GM21529 (cell line): ENCODE results near the gene TNFSF15.

Experiments
- ATAC-seq: cut with Tn5 transposase; IDR thresholded peaks from one replicate; pipeline ENCODE4 v1.9.1; 2021; ENCODE audit not compliant: unreplicated experiment

TNFSF15 gene

DNA sequence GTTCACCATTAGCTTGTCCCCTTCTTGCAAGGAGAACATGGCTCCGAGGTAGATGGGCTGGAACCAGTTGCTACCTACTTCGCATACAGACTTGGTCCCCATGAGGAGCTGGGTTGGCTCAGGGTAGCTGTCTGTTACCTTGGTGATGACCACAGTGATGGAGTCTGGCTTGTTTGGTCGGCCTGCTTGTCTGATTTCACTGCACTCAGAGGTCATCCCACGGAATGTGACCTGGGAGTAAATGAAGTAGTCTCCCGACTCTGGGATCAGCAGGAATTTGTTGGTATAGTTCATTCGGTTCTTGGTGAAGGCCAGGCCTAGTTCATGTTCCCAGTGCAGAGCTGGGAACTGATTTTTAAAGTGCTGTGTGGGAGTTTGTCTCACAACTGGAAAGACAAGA lies 15.3 kb downstream of the TNFSF15 start:
- ATAC-seq = no peak

DNA sequence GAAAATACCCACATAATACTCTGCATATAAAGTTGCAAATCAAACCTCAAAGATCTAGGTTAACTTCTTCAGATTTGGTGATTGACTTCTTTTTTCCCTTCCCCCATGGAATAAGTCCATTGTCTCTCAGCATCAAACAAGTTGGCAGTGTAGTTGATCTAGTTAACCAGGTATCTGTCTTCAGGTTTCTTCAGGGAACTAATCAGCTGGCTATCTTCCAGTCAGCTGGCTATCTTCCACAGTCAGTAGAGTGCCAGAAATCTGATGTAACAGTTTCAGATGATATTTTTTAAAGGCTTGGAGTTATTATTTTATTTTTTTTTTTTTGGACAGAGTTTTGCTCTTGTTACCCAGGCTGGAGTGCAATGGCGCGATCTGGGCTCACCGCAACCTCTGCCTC lies 16.8 kb downstream of the TNFSF15 start:
- no peak for ATAC-seq

DNA sequence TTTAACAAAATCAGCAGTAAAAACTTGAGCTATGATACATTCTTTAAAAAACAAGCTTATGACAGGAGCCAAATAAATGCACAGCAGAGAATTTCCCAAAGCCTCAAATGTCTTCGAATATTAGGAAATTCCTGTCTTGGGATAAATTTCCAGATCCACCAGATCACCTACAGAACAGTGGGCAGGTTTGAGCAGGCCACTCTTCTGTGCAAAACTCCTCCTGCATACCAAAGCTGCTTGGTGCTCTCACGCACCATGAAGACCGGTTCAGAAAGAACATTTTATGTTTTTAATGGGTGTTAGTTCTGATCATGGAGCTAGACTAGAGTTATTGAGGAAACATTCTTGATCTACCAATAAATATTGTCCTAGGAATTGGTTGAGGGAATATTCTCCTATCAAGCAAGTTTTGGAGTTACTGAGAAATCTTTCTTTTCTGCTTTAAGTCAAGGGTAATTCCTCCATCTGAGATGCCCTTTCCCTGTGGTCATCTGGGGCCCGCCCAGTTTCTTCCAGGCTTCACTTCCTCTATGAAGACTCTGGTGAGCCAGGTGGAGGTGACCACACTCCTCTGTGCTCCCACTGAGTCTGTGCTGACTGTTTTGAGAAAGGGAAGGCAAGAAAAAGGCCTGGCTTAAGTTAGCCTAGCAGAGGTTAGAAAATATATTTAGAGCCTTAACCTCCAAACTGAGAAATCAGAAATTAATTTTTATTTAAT lies 17.9 kb downstream of the TNFSF15 start:
- ATAC-seq = no peak

DNA sequence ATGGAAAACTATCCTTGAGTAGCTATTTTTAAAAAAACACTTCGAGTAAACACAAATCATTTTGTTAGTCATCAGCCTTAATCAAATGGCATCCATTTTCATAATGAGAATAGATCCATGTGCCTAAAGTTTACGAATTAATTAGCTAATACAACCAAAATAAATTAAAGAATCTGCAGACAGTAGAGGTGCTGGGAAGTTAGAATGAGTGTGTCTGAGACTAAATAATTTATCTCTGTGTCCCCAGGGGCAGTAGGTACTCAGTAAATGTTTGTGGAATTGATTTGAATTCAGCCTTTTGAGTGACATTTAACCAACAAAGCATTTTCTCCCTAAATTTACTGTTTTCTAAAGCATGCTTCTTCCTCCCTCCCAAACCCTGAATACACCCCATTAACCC lies 18.6 kb downstream of the TNFSF15 start:
- no peak for ATAC-seq

DNA sequence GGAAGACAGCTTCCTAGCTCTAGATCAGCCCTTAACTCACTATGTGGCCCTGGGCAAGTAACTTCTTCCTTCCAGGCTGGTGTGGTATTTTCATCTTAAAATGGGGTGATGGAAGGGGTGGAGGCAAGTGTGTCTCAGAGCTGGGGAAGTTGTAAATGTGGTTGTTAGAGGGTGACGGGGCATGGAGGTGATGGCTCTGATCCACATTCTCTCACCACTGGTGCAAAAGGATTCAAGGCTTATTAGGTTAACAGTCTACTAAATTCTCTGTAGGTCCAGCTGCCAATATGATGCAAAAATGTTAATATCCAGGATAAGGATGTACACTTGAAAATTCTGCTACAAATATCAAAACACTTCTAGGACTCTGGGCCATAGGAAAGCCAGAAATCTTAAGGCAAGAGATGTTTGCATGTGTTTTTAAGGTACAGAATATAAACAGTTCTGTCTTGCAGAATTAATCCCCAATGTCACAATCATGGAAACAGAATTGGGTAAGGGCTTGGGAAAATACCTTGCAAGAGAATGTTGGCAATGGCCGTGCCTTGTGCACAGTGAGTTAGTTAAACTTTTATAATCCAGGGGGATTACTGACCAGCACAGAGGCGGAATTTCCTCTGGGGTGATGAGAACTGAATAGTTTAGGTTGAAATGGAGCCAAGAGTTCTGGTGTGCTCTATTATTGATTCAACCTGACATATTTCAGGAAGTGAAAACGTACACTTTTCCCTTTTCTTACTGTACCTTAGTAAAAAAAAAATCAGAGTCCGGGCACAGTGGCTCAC lies 19.8 kb downstream of the TNFSF15 start:
- no peak for ATAC-seq

DNA sequence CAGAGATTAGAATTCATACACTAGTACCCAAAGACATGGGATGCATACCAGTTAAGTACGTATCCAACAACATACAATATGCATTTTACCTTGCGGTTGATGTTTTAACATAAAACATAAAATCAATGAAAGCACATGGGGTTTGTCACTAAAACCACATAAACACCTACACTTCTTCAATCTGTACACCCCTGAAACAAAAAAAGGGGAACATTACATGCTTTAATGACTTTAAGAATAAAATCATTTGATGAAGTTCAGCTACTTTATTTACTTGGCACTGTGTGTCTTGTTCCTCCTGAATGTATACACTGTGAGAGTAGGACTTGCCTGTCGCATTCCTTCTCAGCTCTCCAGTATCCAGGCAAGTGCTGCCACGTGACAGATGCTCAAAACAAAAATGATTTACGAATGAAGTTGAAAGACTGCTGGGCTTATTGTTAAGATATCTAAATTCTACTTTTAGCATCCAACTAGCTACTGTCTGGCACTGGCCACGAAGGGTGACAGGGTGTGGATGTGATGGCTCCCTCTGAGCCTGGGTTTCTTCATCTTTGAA lies 21.0 kb downstream of the TNFSF15 start:
- ATAC-seq = no peak

DNA sequence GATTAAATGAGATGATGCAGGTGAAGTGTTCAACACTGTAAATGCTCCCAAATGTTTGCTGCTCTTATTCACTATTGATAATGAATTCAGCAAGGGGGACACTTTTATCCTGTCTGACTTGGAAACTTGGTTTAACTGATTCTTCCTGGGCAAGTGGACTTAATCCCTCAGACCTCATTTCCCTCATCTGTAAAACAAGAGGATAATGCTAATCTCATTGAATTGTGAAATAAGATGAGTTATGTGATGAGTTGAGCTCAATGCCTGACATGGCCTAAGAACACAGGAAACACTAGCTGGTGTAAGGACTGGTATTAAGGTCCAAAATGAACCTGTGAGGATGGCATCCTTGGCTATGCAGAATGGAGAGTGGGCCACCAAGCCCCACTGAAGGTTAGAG lies 23.3 kb downstream of the TNFSF15 start:
- ATAC-seq = no peak

DNA sequence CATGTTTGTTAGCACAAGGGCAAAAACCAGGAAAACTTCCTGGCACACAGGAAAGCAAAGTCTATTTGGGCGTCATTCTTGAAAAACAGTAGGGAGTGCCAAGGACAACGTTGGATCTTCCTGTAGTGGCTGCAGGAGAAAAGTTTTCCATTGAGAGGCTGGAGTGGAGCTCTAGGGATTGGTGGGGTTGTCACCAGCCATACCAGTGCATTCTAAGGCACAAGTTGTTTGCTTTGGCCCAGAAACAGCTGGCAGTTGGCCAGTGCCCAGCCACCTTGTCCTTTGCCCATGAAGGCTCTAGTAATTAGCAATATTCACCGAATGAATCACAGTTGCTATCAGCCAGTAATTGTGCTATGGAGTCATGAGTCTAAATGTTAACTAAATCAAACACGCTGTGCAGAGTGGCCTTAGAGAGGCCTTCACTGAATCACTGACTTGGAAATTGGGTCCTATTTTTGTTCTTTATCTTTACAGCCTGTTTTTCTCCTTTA lies 26.4 kb downstream of the TNFSF15 start:
- no peak for ATAC-seq

DNA sequence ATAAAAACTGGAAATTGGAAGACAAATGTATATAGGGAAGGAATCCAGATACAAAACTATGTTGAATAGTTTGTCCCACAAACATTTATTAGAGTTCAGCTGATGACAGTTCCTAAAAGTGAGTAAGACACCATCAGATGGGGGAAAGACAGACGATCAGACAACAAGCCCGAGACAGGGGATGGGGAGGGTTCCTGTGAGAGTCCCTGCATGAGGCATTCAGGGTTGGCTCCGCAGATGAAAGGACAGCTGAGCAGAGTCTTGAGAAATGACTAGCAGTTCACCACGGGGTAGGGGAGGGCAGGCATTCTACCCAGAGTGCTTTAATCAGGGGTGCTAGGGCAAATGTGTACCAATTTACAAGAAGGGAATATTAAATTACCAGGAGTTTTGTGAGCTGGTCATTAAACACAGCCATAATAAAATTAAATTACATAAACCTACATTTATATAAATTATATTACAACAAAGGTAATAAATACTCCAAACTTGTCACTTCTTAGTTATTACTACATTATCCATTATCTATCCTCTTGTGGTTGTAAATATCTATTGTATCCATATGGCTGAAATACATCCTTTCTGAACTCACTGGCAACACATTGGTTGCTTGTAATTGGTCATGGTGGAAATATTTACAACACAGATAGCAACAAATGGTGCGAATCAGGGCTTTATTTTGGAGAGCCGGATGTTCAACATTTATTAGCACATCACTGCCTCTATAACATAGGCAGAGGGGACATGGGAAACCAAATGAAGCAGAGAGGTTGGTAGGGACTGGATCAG lies 27.8 kb downstream of the TNFSF15 start:
- ATAC-seq = no peak

DNA sequence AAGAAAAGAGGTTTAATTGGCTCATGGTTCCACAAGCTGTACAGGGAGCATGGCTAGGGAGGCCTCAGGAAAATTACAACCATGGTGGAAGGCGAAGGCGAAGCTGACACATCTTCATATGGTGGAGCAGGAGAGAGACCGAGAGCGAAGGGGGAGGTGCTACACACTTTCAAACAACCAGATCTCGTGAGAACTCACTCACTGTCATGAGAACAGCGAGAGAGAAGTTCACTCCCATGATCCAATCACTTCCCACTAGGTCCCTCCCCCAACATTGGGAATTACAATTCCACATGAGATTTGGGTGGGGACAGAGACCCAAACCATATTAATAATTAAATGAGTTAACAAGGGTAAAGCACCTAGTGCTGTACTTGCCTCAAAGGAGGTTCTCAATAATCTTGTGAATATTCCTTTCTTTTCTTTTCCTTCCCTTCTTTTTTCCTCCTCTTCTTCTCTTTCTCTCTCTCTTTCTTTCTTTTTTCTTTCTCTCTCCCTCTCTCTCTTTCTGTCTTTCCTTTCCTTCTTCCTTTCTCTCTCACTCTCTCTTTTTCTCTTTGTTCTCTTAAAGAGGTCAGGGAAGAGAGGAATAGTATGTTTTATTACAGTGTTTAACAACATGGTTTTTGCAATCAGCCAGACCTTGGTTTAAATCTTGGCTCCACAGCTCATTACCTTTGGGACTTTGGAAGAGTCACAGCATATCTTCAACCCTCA lies 29.0 kb downstream of the TNFSF15 start:
- ATAC-seq = no peak

DNA sequence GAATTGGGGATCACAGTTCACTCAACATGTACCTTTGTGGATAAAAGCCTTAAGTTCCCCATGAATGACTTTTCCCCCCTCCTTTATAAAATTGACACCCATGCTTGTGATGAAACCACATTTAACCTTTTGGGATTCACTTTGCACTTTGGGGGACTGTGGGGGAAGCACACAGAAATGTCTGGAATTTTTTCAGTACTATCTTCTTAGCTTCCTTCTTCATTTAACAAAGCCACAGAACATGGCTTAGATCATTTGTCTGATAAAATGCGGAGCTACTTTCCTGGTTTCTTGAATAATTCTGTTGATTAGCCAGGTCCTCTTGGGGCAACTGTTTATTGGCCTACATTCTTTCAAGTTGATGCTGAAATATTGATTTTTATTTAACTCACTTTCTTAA lies 29.9 kb downstream of the TNFSF15 start:
- ATAC-seq = no peak

DNA sequence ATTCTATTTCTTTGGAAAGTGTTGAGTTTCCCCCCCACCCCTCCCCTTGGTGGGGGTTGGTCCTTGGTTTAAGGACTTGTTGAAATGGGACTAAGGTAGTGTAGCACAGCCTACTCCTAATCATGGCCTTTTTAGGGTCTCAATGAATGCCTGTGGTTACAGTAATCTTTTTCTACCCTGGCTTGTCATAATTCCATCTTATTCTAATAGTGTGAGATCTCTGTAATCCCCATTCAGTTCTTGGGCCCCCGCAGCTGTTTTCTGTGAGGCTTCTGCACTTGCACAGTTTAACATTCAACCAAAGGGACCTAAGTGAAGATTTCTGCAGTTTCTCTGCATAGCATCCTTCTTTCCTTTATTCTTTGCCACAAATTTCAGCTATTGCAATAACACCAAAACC lies 30.7 kb downstream of the TNFSF15 start:
- no peak for ATAC-seq

DNA sequence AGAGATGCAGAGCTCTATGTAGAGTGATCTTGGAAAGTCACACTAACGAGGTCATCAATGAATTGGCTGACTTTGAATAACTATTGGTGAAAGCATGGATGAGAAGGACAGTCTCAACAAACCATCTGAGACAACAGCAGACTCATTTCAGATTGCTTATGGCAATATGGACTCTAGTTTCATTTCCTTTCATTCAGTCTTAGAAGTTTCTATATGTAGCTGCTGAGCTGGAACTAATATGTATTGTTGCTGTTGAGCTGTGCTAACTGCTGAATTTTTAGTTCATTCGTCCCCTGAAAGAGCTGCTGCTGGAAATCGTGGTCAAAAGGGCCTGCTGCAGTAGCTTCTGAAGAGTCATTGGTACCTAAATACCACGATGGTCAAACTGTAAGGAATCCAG lies 31.3 kb downstream of the TNFSF15 start:
- no peak for ATAC-seq

DNA sequence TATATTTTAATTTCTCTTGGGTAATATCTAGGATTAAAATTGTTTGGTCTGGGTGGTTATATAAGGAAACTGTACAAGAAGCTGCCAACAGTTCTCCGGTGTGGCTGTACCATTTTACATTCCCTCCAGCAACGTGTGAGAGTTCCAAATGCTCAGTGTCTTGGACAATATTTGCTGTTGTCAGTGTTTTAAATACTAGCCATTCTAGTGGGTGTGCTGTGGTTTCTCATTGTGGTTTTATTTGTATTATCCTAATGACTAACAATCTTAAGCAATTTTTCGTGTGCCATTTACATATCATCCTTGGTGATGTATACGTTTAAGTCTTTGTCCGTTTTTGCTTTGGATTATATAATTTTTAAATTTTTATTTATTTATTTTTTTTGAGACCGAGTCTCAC lies 34.0 kb downstream of the TNFSF15 start:
- no peak for ATAC-seq

DNA sequence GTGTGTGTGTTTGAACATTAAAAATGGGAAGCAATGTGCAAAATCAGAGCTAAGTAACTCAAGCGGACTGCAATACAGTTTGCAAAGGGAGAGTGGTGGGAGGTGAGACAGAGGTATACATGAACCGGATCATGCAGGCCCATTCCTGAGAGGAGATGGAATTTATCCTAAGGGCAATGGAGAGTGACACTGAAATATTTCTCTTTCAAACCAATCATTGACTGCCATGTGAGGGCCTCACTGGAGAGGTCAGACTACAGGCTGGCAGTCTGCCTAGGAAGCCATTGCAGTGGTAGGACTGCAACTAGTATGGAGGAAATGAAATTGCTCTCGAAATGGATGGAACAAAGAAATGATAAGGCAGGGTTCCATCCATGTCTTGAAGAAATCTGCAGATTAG lies 34.8 kb downstream of the TNFSF15 start:
- no peak for ATAC-seq

DNA sequence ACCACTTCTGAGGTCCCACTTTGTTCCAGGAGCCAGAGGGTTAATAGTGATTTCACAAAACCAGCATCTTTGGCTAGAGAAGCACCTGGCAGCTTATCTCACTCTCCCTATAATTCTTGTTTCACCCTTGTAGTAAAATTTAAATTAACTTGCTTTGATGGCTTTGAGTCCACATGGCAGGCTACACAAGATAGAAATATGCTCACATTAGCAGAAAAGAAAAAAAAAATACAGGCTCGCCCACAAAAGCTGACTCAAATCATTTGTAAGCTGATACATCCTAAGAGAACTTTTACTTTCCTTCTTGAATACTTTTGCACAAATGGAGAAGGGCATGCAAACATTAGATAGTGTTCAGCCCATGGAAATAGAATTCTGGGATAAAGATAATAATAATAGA lies 36.2 kb downstream of the TNFSF15 start:
- ATAC-seq = no peak

DNA sequence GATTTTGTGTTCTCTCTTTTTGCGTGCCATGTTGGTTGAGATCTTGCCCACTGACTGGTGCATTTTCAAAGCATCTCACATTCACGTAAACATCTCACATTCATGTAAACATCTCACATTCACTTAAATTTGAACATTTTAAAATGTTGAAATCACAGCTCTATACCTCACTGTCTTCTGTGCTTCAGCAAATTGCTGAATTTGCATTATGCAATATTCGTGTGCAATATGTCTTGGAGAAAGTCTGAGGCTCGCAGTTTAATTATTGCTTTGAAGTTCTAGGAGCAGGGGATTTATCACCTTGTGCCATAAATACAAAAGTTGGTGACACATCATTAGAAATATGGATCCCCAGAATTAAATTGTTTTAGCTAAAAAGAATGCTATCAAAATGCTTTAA lies 42.6 kb downstream of the TNFSF15 start:
- ATAC-seq = no peak

DNA sequence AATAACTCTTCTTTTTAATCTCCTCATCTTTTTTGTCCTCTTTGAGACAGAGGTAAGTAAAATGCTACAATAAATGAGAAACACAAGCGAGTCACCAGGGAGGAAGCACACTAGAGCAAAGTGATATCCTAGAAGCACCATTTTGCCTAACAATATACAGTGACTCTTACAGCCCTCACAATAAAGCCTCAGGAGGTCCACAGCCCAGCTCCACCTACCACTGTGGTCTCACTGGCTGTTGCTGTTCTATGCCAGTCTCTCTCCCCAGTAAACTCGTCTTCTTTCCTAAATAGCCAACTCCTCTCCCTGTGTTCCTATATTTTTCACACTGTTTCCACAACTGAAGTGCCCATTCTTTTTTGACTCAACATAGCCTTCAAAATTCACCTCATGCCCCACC lies 44.3 kb downstream of the TNFSF15 start:
- no peak for ATAC-seq

DNA sequence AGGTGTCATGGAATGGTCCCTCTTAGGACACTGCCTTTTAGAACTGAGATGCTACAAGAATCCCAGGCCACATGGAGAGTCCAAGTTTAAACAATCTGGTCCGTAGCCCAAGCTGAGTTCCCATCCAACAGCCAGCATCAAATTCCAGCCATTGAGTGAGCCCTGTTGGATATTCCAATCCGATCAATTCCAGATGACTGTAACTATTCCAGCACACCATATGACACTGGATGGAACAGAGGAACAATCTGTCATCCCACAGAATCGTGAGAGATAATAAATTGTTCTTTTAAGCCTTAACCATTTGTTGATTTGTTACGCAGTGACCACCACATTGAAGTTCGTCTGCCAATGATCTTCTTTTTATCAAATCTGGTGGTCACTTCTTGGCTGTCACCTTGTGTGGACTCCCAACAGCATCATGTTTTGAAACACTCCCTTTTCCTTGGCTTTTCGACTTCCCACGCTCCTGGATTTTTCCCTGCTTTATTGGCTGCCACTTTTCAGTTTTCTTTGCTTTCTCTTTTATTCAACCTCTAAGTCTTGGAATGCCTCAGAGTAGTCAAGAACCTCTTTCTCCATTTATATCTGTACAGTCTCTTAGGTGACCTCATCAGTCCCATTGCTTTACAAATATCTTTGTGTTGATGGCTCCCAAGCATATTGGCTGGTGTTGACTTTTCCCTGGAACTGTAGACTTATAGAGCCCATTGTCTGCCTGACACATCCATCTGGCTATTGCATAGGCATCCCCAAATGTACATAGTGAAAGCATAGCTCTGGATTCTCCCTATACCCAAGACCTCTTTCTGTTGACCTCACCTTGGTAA lies 46.1 kb downstream of the TNFSF15 start:
- no peak for ATAC-seq

DNA sequence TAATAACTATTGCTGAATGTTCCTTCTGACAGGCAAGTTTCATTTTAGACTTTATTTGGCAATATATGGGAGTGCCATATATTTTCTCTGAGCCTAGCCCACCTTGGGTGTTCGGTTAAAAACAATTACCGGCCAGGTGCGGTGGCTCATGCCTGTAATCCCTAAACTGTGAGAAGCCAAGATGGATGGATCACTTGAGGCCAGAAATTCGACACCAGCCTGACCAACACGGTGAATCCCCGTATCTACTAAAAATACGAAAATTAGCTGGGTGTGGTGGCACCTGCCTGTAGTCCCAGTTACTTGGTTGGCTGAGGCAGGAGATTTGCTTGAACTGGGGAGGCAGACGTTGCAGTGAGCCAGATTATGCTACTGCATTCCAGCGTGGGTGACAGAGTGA lies 47.9 kb downstream of the TNFSF15 start:
- no peak for ATAC-seq
